ENCODE measurements around the gene PLPP6. TPM values are rescaled to one million over a fixed set of nuclear protein-coding genes. Genes with fewer than 3 reads are reported as not detected.

PLPP6 gene
- total RNA-seq (2022; extraction: Qiagen RNA extraction) = 9.8 to 11.8 TPM (median 10.8 TPM) in 5 replicates

DNA sequence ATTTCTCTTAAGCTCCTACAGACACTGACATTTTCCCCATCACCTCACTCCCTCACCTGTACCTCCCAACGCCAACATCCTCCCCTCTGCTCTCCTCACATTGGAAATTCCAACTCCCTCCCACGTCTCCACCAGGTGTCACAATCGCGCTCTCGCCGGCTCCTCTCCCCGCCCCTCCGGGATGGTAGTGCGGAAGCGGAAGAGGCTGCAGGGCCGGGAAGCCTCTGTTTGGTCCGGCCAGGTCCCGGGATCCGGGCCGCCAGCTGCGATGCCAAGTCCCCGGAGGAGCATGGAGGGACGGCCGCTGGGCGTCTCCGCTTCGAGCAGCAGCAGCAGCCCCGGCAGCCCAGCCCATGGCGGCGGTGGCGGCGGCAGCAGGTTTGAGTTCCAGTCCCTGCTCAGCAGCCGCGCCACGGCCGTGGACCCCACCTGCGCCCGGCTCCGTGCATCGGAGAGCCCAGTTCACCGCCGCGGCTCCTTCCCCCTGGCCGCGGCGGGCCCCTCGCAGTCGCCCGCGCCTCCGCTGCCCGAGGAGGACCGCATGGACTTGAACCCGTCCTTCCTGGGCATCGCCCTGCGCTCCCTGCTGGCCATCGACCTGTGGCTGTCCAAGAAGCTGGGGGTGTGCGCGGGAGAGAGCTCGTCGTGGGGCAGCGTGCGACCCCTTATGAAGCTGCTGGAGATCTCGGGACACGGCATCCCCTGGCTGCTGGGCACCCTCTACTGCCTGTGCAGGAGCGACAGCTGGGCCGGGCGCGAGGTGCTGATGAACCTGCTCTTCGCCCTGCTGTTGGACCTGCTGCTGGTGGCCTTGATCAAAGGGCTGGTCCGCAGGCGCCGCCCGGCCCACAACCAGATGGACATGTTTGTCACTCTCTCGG, at the start of gene PLPP6:
PLPP6 (plus strand) TSS at position 187 of the 881 bp plus-strand sequence; CDS start at position 269, 82 bp downstream.

DNA sequence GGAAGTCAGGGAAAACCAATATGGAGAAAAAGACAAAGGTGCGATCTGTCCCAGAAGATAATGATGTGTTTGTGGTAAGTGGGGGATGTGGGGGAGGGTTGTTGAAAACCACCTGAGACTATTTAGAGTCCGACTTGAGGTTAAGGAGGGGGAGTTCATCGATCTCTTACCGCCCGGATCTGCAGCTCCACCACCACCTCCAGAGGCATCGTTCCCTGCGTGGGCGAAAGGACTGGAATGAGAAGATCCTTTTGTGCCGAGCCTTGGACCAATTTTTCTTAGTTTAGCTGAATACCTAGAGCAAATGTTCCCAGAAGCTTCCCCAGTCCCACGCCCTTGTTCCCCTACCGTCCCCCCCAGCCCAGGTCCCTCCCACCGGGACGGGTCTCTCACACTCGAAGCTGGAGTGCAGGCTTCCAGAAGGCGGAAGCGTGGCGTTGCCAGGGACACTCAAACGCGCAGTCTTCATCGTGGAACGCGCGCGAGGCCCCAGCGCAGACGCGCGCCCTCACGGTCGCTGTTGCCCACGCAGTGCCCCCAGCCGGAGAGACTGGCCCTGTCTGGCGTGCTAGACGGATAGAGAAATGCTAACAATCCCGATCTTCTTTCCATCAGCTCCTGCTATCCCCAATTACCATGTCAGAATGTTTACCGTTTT, 4.1 kb downstream of the PLPP6 start, which contains the start of gene SPATA6L:
SPATA6L (minus strand) TSS at position 439 of the 658 bp plus-strand sequence; CDS start at position 209, 230 bp downstream.

DNA sequence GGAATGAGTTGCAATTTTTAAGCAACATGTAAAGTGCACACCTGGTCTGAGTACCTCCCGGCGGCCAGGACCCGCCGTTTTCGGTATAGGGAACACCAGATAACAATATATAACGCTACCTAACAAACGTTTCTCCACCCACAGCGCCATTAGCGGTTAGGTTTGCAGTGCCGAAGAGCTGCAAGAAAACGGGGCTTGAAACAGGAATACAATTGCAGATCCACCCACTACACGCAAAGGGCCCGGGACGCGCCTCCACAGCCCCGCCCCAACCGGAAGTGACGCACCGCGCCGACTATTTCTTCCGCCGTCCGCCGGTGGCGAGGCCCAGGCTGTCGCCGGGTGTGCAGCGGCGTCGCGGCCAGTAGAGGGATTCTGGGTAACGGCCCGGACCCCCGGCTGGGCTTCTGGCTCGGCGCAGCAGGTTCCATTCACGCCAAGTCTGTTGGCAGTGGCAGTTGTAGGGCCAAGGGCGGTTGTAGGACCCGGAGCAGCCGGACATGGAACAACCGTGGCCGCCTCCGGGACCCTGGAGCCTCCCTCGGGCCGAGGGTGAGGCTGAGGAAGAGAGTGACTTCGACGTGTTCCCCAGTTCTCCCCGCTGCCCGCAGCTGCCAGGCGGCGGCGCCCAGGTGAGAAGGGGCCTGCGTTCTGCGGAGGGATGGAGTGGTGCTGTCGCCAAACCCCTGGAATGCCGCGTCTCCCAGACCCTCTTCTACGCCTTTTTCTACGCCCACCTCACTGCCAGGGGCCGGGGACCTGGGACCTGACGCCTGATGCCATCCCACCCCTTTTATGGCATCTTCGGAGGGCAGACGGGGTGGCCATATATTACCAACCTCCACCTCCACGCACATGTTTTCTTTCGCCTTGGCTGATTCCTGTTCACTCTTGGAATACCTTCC, 17.4 kb downstream of the PLPP6 start, which contains the start of gene CDC37L1:
CDC37L1 (plus strand) TSS at position 302 of the 905 bp plus-strand sequence; CDS start at position 501, 199 bp downstream.

Other genes starting within 250 kb of the PLPP6 start
- gene SLC1A1, start 171.8 kb upstream of the PLPP6 start, total RNA-seq (2022; extraction: Qiagen RNA extraction) = 0.71 to 1.2 TPM (median 1.1 TPM) in 5 replicates
- 0.98 to 1.9 TPM (median 1.6 TPM) in 5 replicates for gene SPATA6L, start 4.2 kb downstream of the PLPP6 start, total RNA-seq (2022; extraction: Qiagen RNA extraction)
- 11.7 to 16.0 TPM (median 14.5 TPM) in 5 replicates for gene CDC37L1, start 17.3 kb downstream of the PLPP6 start, total RNA-seq (2022; extraction: Qiagen RNA extraction)
- gene AK3, start 78.9 kb downstream of the PLPP6 start, total RNA-seq (2022; extraction: Qiagen RNA extraction) = 48.4 to 56.7 TPM (median 55.0 TPM) in 5 replicates
- gene RCL1, start 130.7 kb downstream of the PLPP6 start, total RNA-seq (2022; extraction: Qiagen RNA extraction) = 46.4 to 60.9 TPM (median 56.7 TPM) in 5 replicates

Measured in A549 treated with dexamethasone at 1 μM for 4 hours (cell line).